Kidney capillary endothelial cell (primary cell): Measurements from ENCODE around the gene FMN2.
A peak's percentile ranks its signal among the peaks of the same experiment; 100 is the strongest.
"Not testable (repeated sequence)": the region's sequence is repeated elsewhere in the genome, so short reads cannot be mapped to it uniquely, and the experiment has no call there.

Experiments used
- DNase-seq: peaks from one replicate; pipeline ENCODE4 v3.0.0-alpha.2; 2018; ENCODE audit warnings: low spot score

The FMN2 gene

GRCh38 chr1:240138867-240139266 lies 47.2 kb downstream of the FMN2 start:
- DNase-seq = no peak

GRCh38 chr1:240139511-240139910 lies 47.8 kb downstream of the FMN2 start:
- DNase-seq = no peak

- no peak for DNase-seq
Measured at GRCh38 chr1:240145120-240145519, 53.4 kb downstream of the FMN2 start.

- no peak for DNase-seq
Measured at GRCh38 chr1:240148333-240148732, 56.6 kb downstream of the FMN2 start.

- peak; percentile 64 for DNase-seq
Measured at GRCh38 chr1:240149484-240150094, 57.9 kb downstream of the FMN2 start.

- peak; percentile 89 for DNase-seq
Measured at GRCh38 chr1:240151136-240151735, 59.6 kb downstream of the FMN2 start.

- no peak for DNase-seq
Measured at GRCh38 chr1:240152611-240153297, 61.1 kb downstream of the FMN2 start.

GRCh38 chr1:240155605-240156004 lies 63.9 kb downstream of the FMN2 start:
- DNase-seq = no peak

- DNase-seq = no peak
Measured at GRCh38 chr1:240164742-240165141, 73.1 kb downstream of the FMN2 start.

GRCh38 chr1:240169188-240169587 lies 77.5 kb downstream of the FMN2 start:
- no peak for DNase-seq

GRCh38 chr1:240170266-240170665 lies 78.6 kb downstream of the FMN2 start:
- no peak for DNase-seq

GRCh38 chr1:240170806-240171205 lies 79.1 kb downstream of the FMN2 start:
- no peak for DNase-seq

- no peak for DNase-seq
Measured at GRCh38 chr1:240171907-240172306, 80.2 kb downstream of the FMN2 start.

GRCh38 chr1:240173836-240174235 lies 82.2 kb downstream of the FMN2 start:
- DNase-seq = no peak

- DNase-seq = no peak
Measured at GRCh38 chr1:240174734-240175133, 83.1 kb downstream of the FMN2 start.

GRCh38 chr1:240178366-240178765 lies 86.7 kb downstream of the FMN2 start:
- DNase-seq = no peak

- not testable (repeated sequence) for DNase-seq
Measured at GRCh38 chr1:240184682-240185081, 93.0 kb downstream of the FMN2 start.

- DNase-seq = no peak
Measured at GRCh38 chr1:240188139-240188538, 96.5 kb downstream of the FMN2 start.

- DNase-seq = peak; percentile 38
Measured at GRCh38 chr1:240189386-240189989, 97.8 kb downstream of the FMN2 start.

- DNase-seq = peak; percentile 71
Measured at GRCh38 chr1:240190881-240191401, 99.3 kb downstream of the FMN2 start.

GRCh38 chr1:240192851-240193250 lies 101.2 kb downstream of the FMN2 start:
- no peak for DNase-seq

- no peak for DNase-seq
Measured at GRCh38 chr1:240193679-240194078, 102.0 kb downstream of the FMN2 start.

- no peak for DNase-seq
Measured at GRCh38 chr1:240194120-240194519, 102.4 kb downstream of the FMN2 start.
